HL-60 (cell line): Measurements from ENCODE around the gene PRRX2.

Source experiments
- DNase-seq, 2 experiments: peaks; one replicate each; pipeline ENCODE4 v3.0.0-alpha.2; 2010 to 2020; ENCODE audit warnings: low read depth in 1 of 2, low spot score in 1 of 2
- H3K27ac ChIP-seq: fragments of 250-450 bp; sonication (Bioruptor Pico); replicated peaks from 2 replicates; pipeline ENCODE4 v1.5.1; 2020; ENCODE audit warnings: mild to moderate bottlenecking, moderate library complexity
- H3K27me3 ChIP-seq: fragments of 250-450 bp; sonication (Bioruptor Pico); 2 replicates; pipeline ENCODE4 v1.5.1; 2021; ENCODE audit warnings: mild to moderate bottlenecking, moderate library complexity; ENCODE audit not compliant: insufficient read depth, poor library complexity, severe bottlenecking
- H3K4me3 ChIP-seq: replicated peaks from 2 replicates; pipeline ENCODE4 v1.5.1; 2011; ENCODE audit warnings: mild to moderate bottlenecking, control low read depth, low read length; ENCODE audit not compliant: insufficient read depth
- CTCF ChIP-seq: IDR thresholded peaks from one replicate; pipeline ENCODE4 v1.5.1; 2011; ENCODE audit warnings: low read length, control low read depth, inconsistent platforms; ENCODE audit not compliant: insufficient read depth
- GABPA ChIP-seq: IDR thresholded peaks from 2 replicates; pipeline ENCODE4 v1.6.1; 2012; ENCODE audit warnings: low read depth
- POLR2AphosphoS5 ChIP-seq: IDR thresholded peaks from 2 replicates; pipeline ENCODE4 v1.6.1; 2012; ENCODE audit warnings: low read depth
- REST ChIP-seq: IDR thresholded peaks from 2 replicates; pipeline ENCODE4 v1.6.1; 2012; ENCODE audit warnings: low read depth; ENCODE audit not compliant: insufficient replicate concordance
- SPI1 ChIP-seq: IDR thresholded peaks from 2 replicates; pipeline ENCODE4 v1.6.1; 2012; ENCODE audit warnings: low read depth, mild to moderate bottlenecking, borderline replicate concordance

Gene PRRX2

GRCh38 chr9:129626079-129626624 is 39.3 kb upstream of the PRRX2 start, which contains the start of gene NTMT1:
Gene NTMT1, plus strand, starts transcription at chr9:129626163. Its CDS starts 6,541 bp downstream, at chr9:129632704.
- H3K4me3 ChIP-seq, result peak within 1 kb of the TSS; percentile 77
- TF ChIP-seq REST (peak; percentile 34), GABPA (peak; percentile 67), SPI1 (peak; percentile 39; the same call in 1 of the 2 replicates), POLR2AphosphoS5 (peak; percentile 88), CTCF (no peak)
- no peaks in the 10 kb centered on the region for H3K27me3 ChIP-seq
- DNase-seq, result peak; percentile 86 to 90
- peak within 1 kb of the TSS; percentile 95 for H3K27ac ChIP-seq

- H3K27me3 ChIP-seq, result no peaks in the 10 kb centered on the region
- peak in 1 of 2 experiments; percentile 39 for DNase-seq
- peak overlapping the region; percentile 77 for H3K4me3 ChIP-seq
- H3K27ac ChIP-seq, result peak overlapping the region; percentile 95
- TF ChIP-seq SPI1 (no peak), CTCF (no peak), REST (no peak), POLR2AphosphoS5 (peak; percentile 33; the same call in 1 of the 2 replicates), GABPA (peak; percentile 62)
These were observed 38.7 kb upstream of the PRRX2 start for GRCh38 chr9:129626625-129627284.

GRCh38 chr9:129627556-129628440 is 37.6 kb upstream of the PRRX2 start:
- Histone ChIP-seq H3K27me3 (no peaks in the 10 kb centered on the region), H3K4me3 (peak overlapping the region; percentile 77), H3K27ac (peak overlapping the region; percentile 95)
- DNase-seq, result no peak
- TF ChIP-seq REST (no peak), SPI1 (peak; percentile 81), GABPA (no peak)
